MM.1S (cell line): Measurements from ENCODE around the gene DOK1.

ENCODE experiments used
- DNase-seq: peaks from one replicate; pipeline ENCODE4 v3.0.0-alpha.2; 2015
- H2AFZ ChIP-seq: fragments of 300-600 bp; sonication (generic); 2 replicates; pipeline ENCODE4 v1.6.0; 2016; ENCODE audit warnings: antibody characterized with exemption, low read length
- H3F3A ChIP-seq: fragments of 300-600 bp; sonication (generic); 2 replicates; pipeline ENCODE4 v1.6.1; 2016; ENCODE audit warnings: mild to moderate bottlenecking, antibody characterized with exemption, low read length, moderate library complexity, mixed read lengths; ENCODE audit not compliant: insufficient read depth
- H3K27ac ChIP-seq: fragments of 300-600 bp; sonication (generic); 2 replicates; pipeline ENCODE4 v1.5.1; 2016; ENCODE audit warnings: mild to moderate bottlenecking, low read length
- H3K27me3 ChIP-seq: fragments of 300-600 bp; sonication (generic); replicated peaks from 2 replicates; pipeline ENCODE4 v1.6.0; 2016; ENCODE audit warnings: low read length; ENCODE audit not compliant: insufficient read depth
- H3K36me3 ChIP-seq: fragments of 300-600 bp; sonication (generic); replicated peaks from 2 replicates; pipeline ENCODE4 v1.6.1; 2016; ENCODE audit warnings: mild to moderate bottlenecking, low read length, mixed read lengths; ENCODE audit not compliant: insufficient read depth
- H3K4me1 ChIP-seq: fragments of 300-600 bp; sonication (generic); 2 replicates; pipeline ENCODE4 v1.6.1; 2016; ENCODE audit warnings: low read length, mixed read lengths
- H3K4me2 ChIP-seq: fragments of 300-600 bp; sonication (generic); 2 replicates; pipeline ENCODE4 v1.6.0; 2016; ENCODE audit warnings: low read depth, low read length
- H3K4me3 ChIP-seq: fragments of 300-600 bp; sonication (generic); 2 replicates; pipeline ENCODE4 v1.5.1; 2016; ENCODE audit warnings: low read length, mixed read lengths
- H3K79me2 ChIP-seq: fragments of 300-600 bp; sonication (generic); 2 replicates; pipeline ENCODE4 v1.6.1; 2016; ENCODE audit warnings: mixed run types, low read length, mixed read lengths
- H3K9ac ChIP-seq: fragments of 300-600 bp; sonication (generic); 2 replicates; pipeline ENCODE4 v1.6.1; 2016; ENCODE audit warnings: low read length, mixed read lengths
- H3K9me2 ChIP-seq: fragments of 300-600 bp; sonication (generic); replicated peaks from 2 replicates; pipeline ENCODE4 v1.6.1; 2016; ENCODE audit warnings: mild to moderate bottlenecking, low read length, mixed read lengths; ENCODE audit not compliant: insufficient read depth
- H3K9me3 ChIP-seq: fragments of 300-600 bp; sonication (generic); replicated peaks from 2 replicates; pipeline ENCODE4 v1.6.1; 2016; ENCODE audit warnings: mild to moderate bottlenecking, low read length, mixed read lengths; ENCODE audit not compliant: insufficient read depth
- H4K20me1 ChIP-seq: fragments of 300-600 bp; sonication (generic); 2 replicates; pipeline ENCODE4 v1.6.1; 2016; ENCODE audit warnings: mild to moderate bottlenecking, low read length, moderate library complexity, mixed read lengths; ENCODE audit not compliant: insufficient read depth
- EZH2 ChIP-seq: fragments of 300-600 bp; sonication (generic); optimal IDR thresholded peaks from 2 replicates; pipeline ENCODE3; 2017; ENCODE audit warnings: low read depth, mild to moderate bottlenecking, antibody characterized with exemption, low read length, mixed read lengths
- EZH2phosphoT487 ChIP-seq: fragments of 300-600 bp; sonication (generic); IDR thresholded peaks from 2 replicates; pipeline ENCODE4 v1.6.1; 2018; ENCODE audit warnings: antibody characterized with exemption, low read length
- TF ChIP-seq, protein P1 (sequence below): fragments of 300-600 bp; sonication (generic); IDR thresholded peaks from 2 replicates; pipeline ENCODE4 v1.5.1; 2016; ENCODE audit warnings: antibody characterized with exemption, low read length, mixed read lengths

Gene DOK1

DNA sequence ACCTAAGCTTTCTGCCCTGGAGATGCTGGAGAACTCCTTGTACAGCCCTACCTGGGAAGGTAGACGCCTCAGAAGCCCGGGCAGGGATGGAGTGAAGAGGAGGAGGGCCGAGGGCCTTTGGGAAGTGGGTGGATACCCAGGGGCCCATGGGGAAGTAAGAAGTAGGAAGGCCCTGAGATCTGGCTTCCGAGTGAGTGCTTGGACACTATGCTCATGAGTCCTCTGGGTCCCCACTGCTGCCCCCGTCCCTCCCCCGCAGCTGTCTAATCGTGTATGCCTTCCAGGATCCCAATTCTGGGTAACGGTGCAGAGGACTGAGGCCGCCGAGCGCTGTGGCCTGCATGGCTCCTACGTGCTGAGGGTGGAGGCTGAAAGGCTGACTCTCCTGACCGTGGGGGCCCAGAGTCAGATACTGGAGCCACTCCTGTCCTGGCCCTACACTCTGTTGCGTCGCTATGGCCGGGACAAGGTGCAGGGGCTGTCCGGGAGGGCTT, 1.1 kb downstream of the DOK1 start:
- Histone ChIP-seq H3K4me2 (peak overlapping the region; percentile 94), H3K27me3 (peaks cover 2% of the 10 kb centered on the region), H4K20me1 (no peaks in the 10 kb centered on the region), H3K4me3 (peak overlapping the region; percentile 93), H3F3A (no peaks in the 10 kb centered on the region), H2AFZ (no peak overlapping the region), H3K4me1 (peaks cover 3% of the 10 kb centered on the region; the same call in 1 of the 2 replicates), H3K9ac (no peak overlapping the region; the same call in 1 of the 2 replicates), H3K27ac (no peak overlapping the region), H3K36me3 (0 out of 2 replicates have a peak, but pooled peaks cover 2% of the 10 kb centered on the region), H3K9me3 (no peaks in the 10 kb centered on the region), H3K79me2 (peaks cover 9% of the 10 kb centered on the region; the same call in 1 of the 2 replicates), H3K9me2 (no peaks in the 10 kb centered on the region)
- no peak for DNase-seq
- TF ChIP-seq EZH2: no peak
- TF ChIP-seq, protein P1, sequence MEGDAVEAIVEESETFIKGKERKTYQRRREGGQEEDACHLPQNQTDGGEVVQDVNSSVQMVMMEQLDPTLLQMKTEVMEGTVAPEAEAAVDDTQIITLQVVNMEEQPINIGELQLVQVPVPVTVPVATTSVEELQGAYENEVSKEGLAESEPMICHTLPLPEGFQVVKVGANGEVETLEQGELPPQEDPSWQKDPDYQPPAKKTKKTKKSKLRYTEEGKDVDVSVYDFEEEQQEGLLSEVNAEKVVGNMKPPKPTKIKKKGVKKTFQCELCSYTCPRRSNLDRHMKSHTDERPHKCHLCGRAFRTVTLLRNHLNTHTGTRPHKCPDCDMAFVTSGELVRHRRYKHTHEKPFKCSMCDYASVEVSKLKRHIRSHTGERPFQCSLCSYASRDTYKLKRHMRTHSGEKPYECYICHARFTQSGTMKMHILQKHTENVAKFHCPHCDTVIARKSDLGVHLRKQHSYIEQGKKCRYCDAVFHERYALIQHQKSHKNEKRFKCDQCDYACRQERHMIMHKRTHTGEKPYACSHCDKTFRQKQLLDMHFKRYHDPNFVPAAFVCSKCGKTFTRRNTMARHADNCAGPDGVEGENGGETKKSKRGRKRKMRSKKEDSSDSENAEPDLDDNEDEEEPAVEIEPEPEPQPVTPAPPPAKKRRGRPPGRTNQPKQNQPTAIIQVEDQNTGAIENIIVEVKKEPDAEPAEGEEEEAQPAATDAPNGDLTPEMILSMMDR: no peak
- TF ChIP-seq EZH2phosphoT487: no peak

DNA sequence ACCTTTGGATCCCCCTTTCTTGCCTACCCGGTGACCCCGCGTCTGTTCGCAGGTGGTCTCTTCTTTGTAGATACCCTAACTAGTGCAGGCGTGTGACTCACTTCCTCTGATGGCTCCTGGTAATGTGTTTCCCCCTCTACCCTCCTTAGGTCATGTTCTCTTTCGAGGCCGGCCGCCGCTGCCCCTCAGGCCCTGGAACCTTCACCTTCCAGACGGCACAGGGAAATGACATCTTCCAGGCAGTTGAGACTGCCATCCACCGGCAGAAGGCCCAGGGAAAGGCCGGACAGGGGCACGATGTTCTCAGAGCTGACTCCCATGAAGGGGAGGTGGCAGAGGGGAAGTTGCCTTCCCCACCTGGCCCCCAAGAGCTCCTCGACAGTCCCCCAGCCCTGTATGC, 1.6 kb downstream of the DOK1 start:
- no peak for DNase-seq
- Histone ChIP-seq H3K79me2 (peaks cover 9% of the 10 kb centered on the region; the same call in 1 of the 2 replicates), H3K27ac (no peak overlapping the region), H3K9me3 (no peaks in the 10 kb centered on the region), H3K4me2 (no peak overlapping the region), H4K20me1 (no peaks in the 10 kb centered on the region), H3K36me3 (0 out of 2 replicates have a peak, but pooled peaks cover 2% of the 10 kb centered on the region), H3K9ac (no peak overlapping the region), H3K4me1 (peaks cover 3% of the 10 kb centered on the region; the same call in 1 of the 2 replicates), H3K27me3 (no peaks in the 10 kb centered on the region; the same call in 1 of the 2 replicates), H2AFZ (no peak overlapping the region), H3F3A (no peaks in the 10 kb centered on the region), H3K4me3 (no peak overlapping the region), H3K9me2 (no peaks in the 10 kb centered on the region)
- no peak for TF ChIP-seq EZH2
- no peak for TF ChIP-seq EZH2phosphoT487
- TF ChIP-seq, protein P1: no peak

DNA sequence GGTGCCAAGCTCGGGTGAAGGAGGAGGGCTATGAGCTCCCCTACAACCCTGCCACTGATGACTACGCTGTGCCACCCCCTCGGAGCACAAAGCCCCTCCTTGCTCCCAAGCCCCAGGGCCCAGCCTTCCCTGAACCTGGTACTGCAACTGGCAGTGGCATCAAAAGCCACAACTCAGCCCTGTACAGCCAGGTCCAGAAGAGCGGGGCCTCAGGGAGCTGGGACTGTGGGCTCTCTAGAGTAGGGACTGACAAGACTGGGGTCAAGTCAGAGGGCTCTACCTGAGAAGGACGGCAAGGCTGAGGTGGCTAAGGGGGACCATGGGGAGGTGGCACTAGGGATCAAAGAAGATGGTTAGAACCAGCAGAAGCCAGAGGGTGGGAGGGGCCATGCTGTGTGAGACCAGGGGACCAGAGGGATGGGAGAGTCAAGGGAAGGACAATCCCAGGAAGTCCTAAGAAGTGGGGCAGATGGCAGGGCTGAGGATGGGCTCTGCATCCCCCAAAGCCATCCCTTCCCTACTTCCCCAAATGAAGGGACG, 2.4 kb downstream of the DOK1 start:
- Histone ChIP-seq H3K27me3 (no peaks in the 10 kb centered on the region; the same call in 1 of the 2 replicates), H4K20me1 (no peaks in the 10 kb centered on the region), H3K4me3 (no peak overlapping the region), H2AFZ (no peak overlapping the region), H3K9me3 (no peaks in the 10 kb centered on the region), H3F3A (no peaks in the 10 kb centered on the region), H3K4me1 (peaks cover 3% of the 10 kb centered on the region; the same call in 1 of the 2 replicates), H3K36me3 (0 out of 2 replicates have a peak, but pooled peaks cover 2% of the 10 kb centered on the region), H3K9me2 (no peaks in the 10 kb centered on the region), H3K4me2 (no peak overlapping the region), H3K9ac (no peak overlapping the region), H3K79me2 (peaks cover 9% of the 10 kb centered on the region; the same call in 1 of the 2 replicates), H3K27ac (no peak overlapping the region)
- no peak for DNase-seq
- TF ChIP-seq EZH2 (no peak), EZH2phosphoT487 (no peak)
- TF ChIP-seq, protein P1: no peak
